ENCODE data around the gene ADAM23.

ADAM23 gene

GRCh38 chr2:206443735-206444527 is 599 bp downstream of the ADAM23 start:
- peak; percentile 21 to 50 (median 29) for DNase-seq

DNA sequence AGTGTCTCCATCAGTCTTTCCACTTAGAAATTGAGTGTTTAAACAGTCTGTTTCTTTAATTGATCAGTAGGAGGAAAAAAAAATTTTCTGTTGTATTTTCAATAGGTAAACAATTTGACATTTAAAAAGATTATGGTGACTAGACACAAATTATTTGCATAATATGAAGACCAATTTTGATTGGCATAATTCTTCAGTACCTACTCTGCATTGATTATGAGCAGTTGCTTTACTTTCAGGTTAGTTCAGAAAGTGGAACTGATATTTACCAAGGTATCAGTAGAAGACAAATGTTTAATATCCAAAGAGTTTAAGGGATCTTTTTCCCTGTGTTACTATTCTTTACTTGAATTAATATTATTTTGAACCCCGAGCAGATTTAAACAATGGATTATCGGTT is 2.6 kb downstream of the ADAM23 start:
- DNase-seq = no peak

DNA sequence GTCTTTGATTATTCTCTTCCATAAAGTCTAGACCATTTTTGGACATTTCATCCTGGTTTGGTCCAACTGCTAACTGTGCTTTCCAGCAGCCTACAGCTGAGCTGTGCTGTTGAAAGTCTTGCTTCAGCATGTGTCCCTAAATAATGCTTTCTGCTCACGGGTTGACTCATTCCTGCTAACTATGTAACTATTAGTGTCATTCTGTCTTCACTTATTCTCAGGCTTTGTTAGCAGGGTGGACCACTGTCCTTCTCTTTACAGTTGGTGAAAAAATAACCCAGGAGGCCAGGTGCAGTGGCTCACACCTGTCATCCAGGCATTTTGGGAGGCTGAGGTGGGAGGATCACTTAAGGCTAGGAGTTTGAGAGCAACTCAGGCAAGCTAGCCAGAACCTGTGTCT is 8.9 kb downstream of the ADAM23 start:
- DNase-seq = no peak

GRCh38 chr2:206452750-206453149 is 9.4 kb downstream of the ADAM23 start:
- no peak for DNase-seq

DNA sequence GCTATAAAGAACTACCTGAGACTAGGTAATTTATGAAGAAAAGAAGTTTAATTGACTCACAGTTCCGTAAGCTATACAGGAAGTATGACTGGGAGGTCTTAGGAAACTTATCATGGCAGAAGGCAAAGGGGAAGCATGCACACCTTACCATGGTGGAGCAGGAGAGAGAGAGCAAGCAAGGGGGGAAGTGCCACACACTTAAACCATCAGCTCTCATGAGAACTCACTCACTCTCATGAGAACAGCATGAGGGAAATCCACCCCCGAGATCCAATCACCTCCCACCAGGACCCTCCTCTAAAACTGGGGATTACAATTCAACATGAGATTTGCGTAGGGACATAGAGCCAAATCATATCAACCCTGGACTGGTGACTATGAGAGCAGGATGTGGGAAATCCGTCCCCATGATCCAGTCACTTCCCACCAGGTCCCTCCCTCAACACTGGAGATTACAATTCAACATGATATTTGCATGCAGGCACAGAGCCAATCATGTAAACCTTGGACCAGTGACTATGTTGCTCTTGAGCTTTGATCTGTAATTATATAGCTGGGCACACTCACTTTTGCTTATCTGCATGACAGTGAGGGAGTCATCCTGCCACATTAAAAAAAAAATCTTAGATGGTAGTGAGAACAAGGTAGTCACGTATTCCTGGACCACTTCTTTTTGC is 12.9 kb downstream of the ADAM23 start:
- DNase-seq = no peak

GRCh38 chr2:206457188-206457634 is 13.9 kb downstream of the ADAM23 start:
- DNase-seq = peak in 1 of 3 donors; percentile 2

DNA sequence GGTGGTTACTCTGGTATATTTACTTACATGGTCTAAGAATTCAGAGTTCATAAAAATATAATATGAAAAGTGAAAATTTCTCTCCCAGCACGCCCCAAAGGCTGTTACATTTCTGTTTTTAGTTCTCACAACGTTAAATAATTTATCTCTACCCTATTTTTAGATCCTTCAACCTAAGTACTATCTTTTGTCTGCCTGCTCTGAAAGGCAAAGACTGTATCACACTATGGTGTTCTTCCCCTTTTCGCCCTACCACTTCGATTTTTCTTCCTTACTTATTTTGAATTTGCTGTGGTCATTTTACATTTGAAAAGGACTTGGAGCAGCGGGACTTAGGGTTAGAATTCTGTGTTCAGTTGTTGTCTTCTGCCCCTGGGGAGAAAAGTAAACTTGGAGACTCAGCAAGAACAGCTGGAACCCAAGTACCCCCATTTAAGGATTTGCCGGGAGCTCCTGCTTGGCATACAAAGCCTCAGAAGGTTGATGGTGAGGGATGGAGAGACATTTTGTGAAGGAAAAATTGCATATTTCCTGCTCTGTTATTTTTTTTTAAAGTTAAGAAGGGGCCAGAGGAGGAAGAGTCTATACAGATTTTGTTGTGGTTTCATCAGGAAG is 19.0 kb downstream of the ADAM23 start:
- DNase-seq = no peak

DNA sequence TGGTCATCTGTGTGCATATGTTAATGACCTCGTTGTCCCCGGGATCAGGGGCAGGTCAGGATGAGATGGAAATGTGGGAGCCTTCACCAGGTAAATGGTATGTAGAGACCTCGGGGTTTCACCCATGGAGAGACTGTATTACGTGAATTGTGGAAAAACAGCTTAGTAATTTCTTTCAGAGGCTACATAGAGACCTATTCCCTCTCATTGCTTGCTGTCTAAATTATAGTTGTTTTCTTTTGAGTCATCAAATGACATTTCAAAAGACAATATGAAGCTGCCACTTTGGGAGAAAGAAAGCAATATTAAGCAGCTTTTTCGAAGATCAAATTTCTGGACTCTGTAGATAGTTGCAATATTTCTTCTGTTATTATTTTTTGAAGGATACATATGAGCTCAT is 20.4 kb downstream of the ADAM23 start:
- DNase-seq = no peak

- no peak for DNase-seq
These were observed 21.3 kb downstream of the ADAM23 start for GRCh38 chr2:206464597-206464996.

DNA sequence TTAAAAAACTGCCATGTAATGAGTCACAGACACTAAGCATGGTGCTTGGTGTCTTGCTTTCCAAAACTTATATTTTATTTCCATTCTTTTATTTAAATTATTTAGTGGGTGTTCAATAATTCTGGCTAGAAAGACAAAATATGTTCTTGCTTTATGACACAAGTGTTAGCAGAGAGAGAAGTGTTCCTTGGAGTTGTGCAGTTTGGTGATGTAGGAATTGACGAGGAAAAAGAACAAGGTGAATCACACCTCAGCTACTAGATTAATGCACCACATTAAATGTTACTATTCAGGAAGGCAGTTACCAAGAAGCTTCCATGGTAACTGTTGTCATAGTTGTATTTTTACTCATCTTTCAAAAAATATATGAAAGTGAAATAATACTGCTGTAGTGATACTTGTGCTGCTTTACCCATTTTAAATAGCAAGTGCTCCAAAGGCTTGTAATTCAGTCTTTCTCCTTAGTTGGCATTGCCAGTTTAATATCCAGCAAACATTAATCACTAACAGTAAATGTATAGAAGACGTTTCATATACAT is 28.3 kb downstream of the ADAM23 start:
- DNase-seq = no peak

- DNase-seq = no peak
These were observed 28.8 kb downstream of the ADAM23 start for GRCh38 chr2:206472094-206472493.

DNA sequence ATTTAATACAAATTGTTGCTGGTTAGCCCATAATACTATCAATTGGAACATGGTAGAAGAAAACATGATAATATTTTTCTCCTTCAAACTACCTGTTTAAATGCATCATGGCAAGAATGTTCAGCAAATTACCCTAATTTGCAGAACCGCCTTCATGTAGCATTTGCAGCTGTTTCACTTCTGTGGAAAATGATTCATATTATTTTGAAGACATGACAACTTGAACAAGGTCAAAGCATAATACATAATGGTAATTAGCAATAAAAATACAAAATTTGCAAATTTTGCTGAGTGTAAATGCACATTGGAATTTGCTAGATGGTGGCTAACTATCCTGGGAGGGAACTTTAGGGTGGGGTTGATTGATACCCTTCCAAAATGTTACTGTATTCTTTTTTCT is 30.8 kb downstream of the ADAM23 start:
- DNase-seq = no peak

GRCh38 chr2:206477296-206477695 is 34.0 kb downstream of the ADAM23 start:
- DNase-seq = no peak

DNA sequence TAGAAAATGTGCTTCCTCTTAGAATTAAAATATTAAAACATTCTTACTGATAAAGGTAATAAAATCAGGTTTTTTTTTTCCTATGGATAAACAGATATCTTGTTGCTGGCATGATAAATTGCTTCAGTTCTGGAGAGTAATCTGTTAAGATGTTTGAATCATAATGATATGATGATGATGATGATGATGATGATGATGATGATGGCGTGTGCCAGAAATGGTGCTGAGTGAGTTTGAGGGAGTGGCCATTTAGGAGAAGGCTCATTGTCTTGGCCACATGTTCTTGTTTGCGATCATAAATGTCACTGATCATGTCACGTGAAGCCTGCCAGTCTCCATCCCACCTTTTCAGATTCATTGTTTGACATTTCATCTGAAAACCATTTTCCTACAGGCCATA is 35.0 kb downstream of the ADAM23 start:
- no peak for DNase-seq

DNA sequence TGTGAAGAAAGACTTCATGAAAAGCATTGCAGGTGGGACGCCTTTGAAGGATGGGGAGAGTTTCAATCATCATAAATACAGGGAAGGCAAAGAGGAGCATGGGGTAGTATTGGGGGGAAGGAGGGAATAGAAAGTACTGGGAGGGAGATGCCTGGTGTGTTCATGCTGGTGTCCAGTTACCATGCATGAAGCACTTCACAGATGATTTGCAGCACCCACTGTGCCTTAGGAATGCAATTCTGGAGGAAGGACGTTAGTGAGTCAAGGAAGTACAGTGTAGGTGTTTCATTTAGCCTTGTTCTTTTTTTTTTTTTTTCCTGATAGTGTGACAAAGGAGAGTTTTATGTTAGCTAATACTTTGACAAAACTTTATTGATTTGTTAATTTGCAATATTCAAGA is 36.8 kb downstream of the ADAM23 start:
- no peak for DNase-seq

GRCh38 chr2:206480620-206481019 is 37.3 kb downstream of the ADAM23 start:
- no peak for DNase-seq

DNA sequence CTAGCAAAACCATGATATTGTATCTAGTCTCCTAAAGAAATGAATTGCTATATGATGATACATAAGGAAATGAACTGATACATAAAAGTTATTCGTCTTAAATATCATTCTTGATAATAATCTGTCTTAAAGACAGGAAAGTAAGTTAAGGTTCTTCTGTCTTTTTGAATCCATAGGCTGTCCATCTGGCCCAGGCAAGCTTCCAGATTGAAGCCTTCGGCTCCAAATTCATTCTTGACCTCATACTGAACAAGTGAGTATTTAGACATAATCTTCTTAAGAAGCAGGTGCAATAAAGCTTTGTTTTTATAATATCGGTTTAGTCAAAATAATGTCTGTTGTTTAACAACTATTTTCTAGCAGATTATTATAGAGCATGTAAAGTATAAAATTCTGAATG is 37.7 kb downstream of the ADAM23 start:
- no peak for DNase-seq

GRCh38 chr2:206482123-206482522 is 38.8 kb downstream of the ADAM23 start:
- DNase-seq = no peak

- no peak for DNase-seq
These were observed 39.3 kb downstream of the ADAM23 start for GRCh38 chr2:206482633-206483032.

- no peak for DNase-seq
These were observed 44.7 kb downstream of the ADAM23 start for GRCh38 chr2:206488053-206488452.

- no peak for DNase-seq
These were observed 45.3 kb downstream of the ADAM23 start for GRCh38 chr2:206488623-206489022.

DNA sequence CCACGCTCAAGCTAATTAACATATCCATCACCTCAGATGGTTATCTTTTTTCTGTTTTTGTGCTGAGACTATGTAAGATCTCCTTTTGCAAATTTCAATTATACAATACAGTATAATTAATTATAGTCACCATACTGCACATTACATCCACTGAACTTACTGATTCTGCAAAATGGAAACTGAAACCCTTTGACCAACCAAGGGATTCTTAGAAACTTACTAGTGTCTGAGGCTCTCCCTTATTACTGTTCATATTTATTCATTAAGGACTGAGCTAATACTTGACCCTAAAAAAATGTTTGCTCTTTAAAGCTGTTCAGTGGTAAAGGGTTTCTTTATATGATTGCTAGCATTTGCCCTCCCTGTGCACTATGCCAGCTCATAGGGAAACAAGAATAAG is 50.7 kb downstream of the ADAM23 start:
- DNase-seq = no peak

GRCh38 chr2:206502729-206503128 is 59.4 kb downstream of the ADAM23 start:
- no peak for DNase-seq

GRCh38 chr2:206511283-206511682 is 68.0 kb downstream of the ADAM23 start:
- no peak for DNase-seq

Data from suppressor macrophage treated with lipopolysaccharide for 1 hour (primary cell).